Upper lobe of right lung (tissue), 1 donor: ENCODE measurements around the gene ZNF664. TPM values are rescaled to one million over a fixed set of nuclear protein-coding genes. Genes with fewer than 3 reads are reported as not detected.

ENCODE experiments used
- ATAC-seq: fragments of 200-7000 bp; cut with Tn5 transposase; one replicate; pipeline ENCODE4 v1.9.1; 2020; ENCODE audit warnings: mild to moderate bottlenecking, moderate library complexity
- DNase-seq: peaks from one replicate; pipeline ENCODE4 v3.0.0-alpha.2; 2020
- H3K27ac ChIP-seq: fragments of 200-600 bp; one replicate; pipeline ENCODE4 v1.8.0; 2022
- H3K27me3 ChIP-seq: fragments of 200-600 bp; one replicate; pipeline ENCODE4 v1.8.0; 2022; ENCODE audit warnings: mild to moderate bottlenecking
- H3K36me3 ChIP-seq: fragments of 200-600 bp; one replicate; pipeline ENCODE4 v1.8.0; 2022
- H3K4me1 ChIP-seq: fragments of 200-600 bp; one replicate; pipeline ENCODE4 v1.8.0; 2022
- H3K4me3 ChIP-seq: fragments of 200-600 bp; one replicate; pipeline ENCODE4 v1.8.0; 2022; ENCODE audit warnings: mild to moderate bottlenecking
- H3K9me3 ChIP-seq: fragments of 200-600 bp; one replicate; pipeline ENCODE4 v1.8.0; 2022
- intact Hi-C: fragments of 100-400 bp; cut with DNase I; formaldehyde crosslinking; loops from one replicate; pipeline ENCODE4 v1.11.0; 2022
- total RNA-seq: library from RNA; stranded (reverse); fragmentation: NEBNext Ultra II Directional; extraction: Animal tissue kit (Norgen Biotek cat#: 25700); gene quantifications from one replicate; pipeline ENCODE4 v1.2.1, GENCODE V29; 2021
- TF ChIP-seq, protein P1 (sequence below): fragments of 200-600 bp; IDR thresholded peaks from one replicate; pipeline ENCODE4 v1.8.0; 2022; ENCODE audit warnings: antibody characterized with exemption
- donor health status: DM: no; HTN: yes; CAD: no; lungs with severe emphysema.

The ZNF664 gene
- total RNA-seq, 1 donor from 2014 or later = 92.3 TPM

- no peak for ATAC-seq
- H3K27me3 ChIP-seq = no peaks in the 10 kb centered on the region
- peaks cover 40% of the 10 kb centered on the region for H3K36me3 ChIP-seq
- peaks cover 16% of the 10 kb centered on the region for H3K4me1 ChIP-seq
- H3K9me3 ChIP-seq = no peaks in the 10 kb centered on the region
- intact Hi-C loops = no loop called here
- no peak overlapping the region for H3K4me3 ChIP-seq
- no peak for DNase-seq
- TF ChIP-seq, protein P1, sequence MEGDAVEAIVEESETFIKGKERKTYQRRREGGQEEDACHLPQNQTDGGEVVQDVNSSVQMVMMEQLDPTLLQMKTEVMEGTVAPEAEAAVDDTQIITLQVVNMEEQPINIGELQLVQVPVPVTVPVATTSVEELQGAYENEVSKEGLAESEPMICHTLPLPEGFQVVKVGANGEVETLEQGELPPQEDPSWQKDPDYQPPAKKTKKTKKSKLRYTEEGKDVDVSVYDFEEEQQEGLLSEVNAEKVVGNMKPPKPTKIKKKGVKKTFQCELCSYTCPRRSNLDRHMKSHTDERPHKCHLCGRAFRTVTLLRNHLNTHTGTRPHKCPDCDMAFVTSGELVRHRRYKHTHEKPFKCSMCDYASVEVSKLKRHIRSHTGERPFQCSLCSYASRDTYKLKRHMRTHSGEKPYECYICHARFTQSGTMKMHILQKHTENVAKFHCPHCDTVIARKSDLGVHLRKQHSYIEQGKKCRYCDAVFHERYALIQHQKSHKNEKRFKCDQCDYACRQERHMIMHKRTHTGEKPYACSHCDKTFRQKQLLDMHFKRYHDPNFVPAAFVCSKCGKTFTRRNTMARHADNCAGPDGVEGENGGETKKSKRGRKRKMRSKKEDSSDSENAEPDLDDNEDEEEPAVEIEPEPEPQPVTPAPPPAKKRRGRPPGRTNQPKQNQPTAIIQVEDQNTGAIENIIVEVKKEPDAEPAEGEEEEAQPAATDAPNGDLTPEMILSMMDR = no peak
- H3K27ac ChIP-seq = no peak overlapping the region
Measured at GRCh38 chr12:123990511-123990910, 17.5 kb downstream of the ZNF664 start.

DNA sequence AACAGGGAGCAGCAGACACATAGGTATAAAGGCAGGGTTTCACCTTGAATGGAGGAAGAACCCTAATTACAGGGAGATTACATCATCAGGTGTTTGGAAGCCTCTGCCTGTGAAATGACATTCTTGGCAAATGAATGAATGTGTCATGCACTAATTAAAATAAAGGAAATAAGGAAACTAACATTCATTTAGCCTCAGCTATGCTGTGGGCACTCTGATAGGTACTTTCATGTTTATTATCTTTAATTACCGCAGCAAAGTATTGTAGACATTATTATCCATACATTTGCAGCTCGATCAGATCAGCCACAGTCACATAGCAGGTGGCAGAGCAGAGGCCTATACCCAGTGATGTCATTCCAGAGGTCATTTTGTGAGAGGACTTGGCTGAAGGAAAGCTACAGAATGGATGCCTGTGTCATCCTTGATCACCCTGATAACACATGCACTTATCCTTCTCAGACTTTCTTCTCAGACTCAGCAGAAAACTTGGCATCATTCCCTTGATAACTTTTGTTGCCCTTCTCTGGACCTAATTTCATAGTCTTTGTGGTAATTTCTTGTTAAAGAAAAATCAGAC is 18.4 kb downstream of the ZNF664 start:
- Histone ChIP-seq H3K27me3 (no peaks in the 10 kb centered on the region), H3K4me1 (peaks cover 11% of the 10 kb centered on the region)
- TF ChIP-seq, protein P1 = no peak

GRCh38 chr12:123992118-123992825 is 19.3 kb downstream of the ZNF664 start:
- DNase-seq (no peak), ATAC-seq (no peak)
- no peaks in the 10 kb centered on the region for H3K9me3 ChIP-seq
- no peak overlapping the region for H3K4me3 ChIP-seq
- H3K4me1 ChIP-seq = peaks cover 5% of the 10 kb centered on the region
- intact Hi-C loops = no loop called here
- H3K27me3 ChIP-seq = no peaks in the 10 kb centered on the region
- TF ChIP-seq, protein P1 = no peak
- H3K27ac ChIP-seq = no peak overlapping the region
- H3K36me3 ChIP-seq = peaks cover 39% of the 10 kb centered on the region

More for the DNA sequence above, 18.4 kb downstream of the ZNF664 start:
- Histone ChIP-seq H3K4me3 (no peak overlapping the region), H3K36me3 (peaks cover 40% of the 10 kb centered on the region), H3K9me3 (no peaks in the 10 kb centered on the region), H3K27ac (no peak overlapping the region)
- DNase-seq (no peak), ATAC-seq (no peak)
- intact Hi-C loops = no loop called here

GRCh38 chr12:123995023-123995748 is 22.2 kb downstream of the ZNF664 start:
- H3K27me3 ChIP-seq = no peaks in the 10 kb centered on the region
- H3K9me3 ChIP-seq = no peaks in the 10 kb centered on the region
- ATAC-seq (peak; percentile 20), DNase-seq (no peak)
- H3K27ac ChIP-seq = no peak overlapping the region
- intact Hi-C loops = no loop called here
- H3K36me3 ChIP-seq = peaks cover 15% of the 10 kb centered on the region
- H3K4me1 ChIP-seq = peaks cover 10% of the 10 kb centered on the region
- TF ChIP-seq, protein P1 = no peak
- H3K4me3 ChIP-seq = no peak overlapping the region

DNA sequence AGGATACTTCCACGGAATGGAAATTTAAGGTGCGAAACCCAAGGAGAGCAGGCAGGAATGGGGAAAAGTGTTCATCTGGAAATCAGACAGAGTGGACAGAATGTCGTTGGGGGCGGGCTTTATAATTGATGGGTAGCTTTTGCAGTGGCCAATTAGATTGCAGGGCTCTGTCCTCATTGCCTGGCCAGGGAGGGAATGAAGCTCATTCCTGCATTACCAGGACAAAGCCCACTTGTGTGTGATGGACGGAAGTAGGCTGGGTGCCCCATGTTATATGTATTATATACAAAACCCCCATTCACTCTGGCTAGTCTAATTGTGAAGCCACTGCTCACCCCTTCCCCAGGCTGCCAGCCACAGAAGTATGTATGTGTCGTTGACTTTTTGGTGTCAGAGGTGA is 23.6 kb downstream of the ZNF664 start:
- Histone ChIP-seq H3K9me3 (no peaks in the 10 kb centered on the region), H3K27ac (no peak overlapping the region), H3K4me3 (no peak overlapping the region), H3K36me3 (peaks cover 13% of the 10 kb centered on the region), H3K4me1 (peaks cover 10% of the 10 kb centered on the region), H3K27me3 (no peaks in the 10 kb centered on the region)
- DNase-seq (no peak), ATAC-seq (no peak)
- TF ChIP-seq, protein P1 = no peak
- intact Hi-C loops = no loop called here
